Fibroblast of villous mesenchyme (primary cell): ENCODE results near the gene KCNG4. TPM values are rescaled to one million over a fixed set of nuclear protein-coding genes. Genes with fewer than 3 reads are reported as not detected.

ENCODE experiments used
- DNase-seq: peaks from one replicate; pipeline ENCODE4 v3.0.0-alpha.2; 2010; ENCODE audit warnings: low read depth
- H3K4me3 ChIP-seq: 2 replicates; pipeline ENCODE4 v1.5.1; 2011; ENCODE audit warnings: low read depth, mild to moderate bottlenecking, low read length
- CTCF ChIP-seq: IDR thresholded peaks from 2 replicates; pipeline ENCODE4 v1.5.1; 2012; ENCODE audit warnings: low read depth, mild to moderate bottlenecking, low read length; ENCODE audit not compliant: insufficient read depth
- total RNA-seq: library from RNA; depleted of rRNA; stranded (reverse); fragments of >200 nt; gene quantifications from 2 replicates; pipeline ENCODE4 v1.2.3, GENCODE V29; 2012

The KCNG4 gene
- total RNA-seq, 1 donor, result not detected

DNA sequence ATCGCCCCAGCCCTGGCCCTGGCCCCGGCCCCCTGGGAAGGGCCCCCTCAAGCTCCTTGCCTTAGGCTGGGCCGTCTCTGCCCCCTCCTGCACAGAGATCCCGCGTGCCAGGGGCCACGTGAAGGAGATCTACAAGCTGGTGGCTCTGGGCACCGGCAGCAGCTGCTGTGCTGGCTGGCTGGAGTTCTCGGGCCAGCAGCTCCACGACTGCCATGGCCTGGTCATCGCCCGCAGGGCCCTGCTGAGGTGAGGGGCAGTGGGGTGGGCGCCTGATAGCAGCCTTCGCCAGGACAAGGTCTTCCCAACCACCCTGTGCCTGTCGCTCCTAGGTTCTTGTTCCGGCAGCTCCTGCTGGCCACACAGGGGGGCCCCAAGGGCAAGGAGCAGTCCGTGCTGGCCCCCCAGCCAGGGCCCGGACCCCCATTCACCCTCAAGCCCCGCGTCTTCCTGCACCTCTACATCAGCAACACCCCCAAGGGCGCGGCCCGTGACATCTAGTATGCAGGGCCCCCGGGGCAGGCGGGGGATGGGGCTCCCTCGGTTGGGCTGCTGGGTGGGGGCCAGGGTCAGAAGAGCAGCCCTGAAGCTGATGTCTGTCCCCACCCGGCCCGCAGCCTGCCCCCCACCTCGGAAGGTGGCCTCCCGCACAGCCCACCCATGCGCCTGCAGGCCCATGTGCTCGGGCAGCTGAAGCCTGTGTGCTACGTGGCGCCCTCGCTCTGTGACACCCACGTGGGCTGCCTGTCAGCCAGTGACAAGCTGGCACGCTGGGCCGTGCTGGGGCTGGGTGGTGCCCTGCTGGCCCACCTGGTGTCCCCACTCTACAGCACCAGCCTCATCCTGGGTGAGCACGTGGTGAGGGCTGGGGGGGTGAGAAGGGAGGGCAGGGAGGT, 44.4 kb downstream of the KCNG4 start:
- H3K4me3 ChIP-seq, result no peak overlapping the region
- no peak for DNase-seq
- TF ChIP-seq CTCF, result no peak

DNA sequence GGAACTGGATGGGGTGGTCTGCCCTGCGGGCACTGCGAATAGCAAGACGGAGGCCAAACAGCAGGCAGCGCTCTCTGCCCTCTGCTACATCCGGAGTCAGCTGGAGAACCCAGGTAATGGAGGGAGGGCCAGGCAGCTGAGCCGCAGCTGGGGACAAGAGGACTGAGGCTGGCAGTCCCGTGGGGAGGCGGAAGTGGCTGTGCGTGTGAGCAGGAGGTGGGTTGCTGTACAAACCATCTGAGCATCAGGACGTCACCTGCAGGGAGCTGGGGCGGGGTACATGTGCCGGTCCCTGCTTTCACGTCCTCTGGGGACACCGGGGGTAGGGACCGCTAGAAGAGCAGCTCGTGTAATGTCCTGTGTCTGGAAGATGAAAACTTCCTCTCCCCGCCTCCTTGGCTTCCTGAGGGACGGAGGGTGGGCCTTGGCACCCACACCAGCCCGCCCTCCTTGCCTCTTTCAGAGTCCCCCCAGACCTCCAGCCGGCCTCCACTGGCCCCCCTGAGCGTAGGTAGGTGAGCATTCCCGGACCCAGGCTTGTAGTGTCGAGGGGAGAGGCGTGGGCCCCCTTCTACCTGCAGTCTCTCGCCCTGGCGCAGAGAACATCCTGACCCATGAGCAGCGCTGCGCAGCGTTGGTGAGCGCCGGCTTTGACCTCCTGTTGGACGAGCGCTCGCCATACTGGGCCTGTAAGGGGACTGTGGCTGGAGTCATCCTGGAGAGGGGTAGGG, 45.2 kb downstream of the KCNG4 start:
- H3K4me3 ChIP-seq, result no peak overlapping the region
- DNase-seq, result no peak
- no peak for TF ChIP-seq CTCF

- no peak overlapping the region for H3K4me3 ChIP-seq
- TF ChIP-seq CTCF, result no peak
- DNase-seq, result no peak
Observed at GRCh38 chr16:84194018-84194417, 45.8 kb downstream of the KCNG4 start.

- no peak for DNase-seq
- H3K4me3 ChIP-seq, result no peak overlapping the region
Observed at GRCh38 chr16:84193480-84193879, 46.3 kb downstream of the KCNG4 start.

DNA sequence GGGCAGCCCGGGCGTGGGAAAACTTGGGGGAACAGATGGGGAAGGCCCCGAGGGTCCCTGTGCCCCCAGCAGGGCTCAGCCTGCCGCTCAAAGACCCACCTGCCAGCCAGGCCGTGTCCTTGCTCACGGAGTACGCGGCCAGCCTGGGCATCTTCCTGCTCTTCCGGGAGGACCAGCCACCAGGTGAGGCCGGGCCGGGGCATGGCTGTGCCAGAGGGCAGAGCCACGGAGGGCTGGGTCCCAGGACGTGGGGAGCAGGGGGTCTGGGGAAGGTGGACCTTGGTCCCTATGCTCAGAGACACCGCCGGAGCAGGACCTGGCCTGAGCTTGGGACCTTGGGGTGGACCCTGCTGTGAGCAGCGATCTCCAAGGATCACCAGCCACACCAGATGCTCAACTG, 48.3 kb downstream of the KCNG4 start:
- no peak for TF ChIP-seq CTCF
- DNase-seq, result no peak
- H3K4me3 ChIP-seq, result no peak overlapping the region

More at GRCh38 chr16:84193480-84193879, 46.3 kb downstream of the KCNG4 start:
- TF ChIP-seq CTCF, result no peak

- no peak for DNase-seq
- no peak for TF ChIP-seq CTCF
- H3K4me3 ChIP-seq, result no peak within 1 kb of the TSS
Observed at GRCh38 chr16:84190731-84191388, 49.0 kb downstream of the KCNG4 start, which contains the start of gene ADAD2. ADAD2 (plus strand) TSS chr16:84191157; CDS start chr16:84191231, 74 bp downstream.
